ENCODE data around the gene AP1B1.

AP1B1 gene

GRCh38 chr22:29331658-29332300 is 56.6 kb downstream of the AP1B1 start:
- no peak for DNase-seq (ENCODE audit: low read depth)

DNA sequence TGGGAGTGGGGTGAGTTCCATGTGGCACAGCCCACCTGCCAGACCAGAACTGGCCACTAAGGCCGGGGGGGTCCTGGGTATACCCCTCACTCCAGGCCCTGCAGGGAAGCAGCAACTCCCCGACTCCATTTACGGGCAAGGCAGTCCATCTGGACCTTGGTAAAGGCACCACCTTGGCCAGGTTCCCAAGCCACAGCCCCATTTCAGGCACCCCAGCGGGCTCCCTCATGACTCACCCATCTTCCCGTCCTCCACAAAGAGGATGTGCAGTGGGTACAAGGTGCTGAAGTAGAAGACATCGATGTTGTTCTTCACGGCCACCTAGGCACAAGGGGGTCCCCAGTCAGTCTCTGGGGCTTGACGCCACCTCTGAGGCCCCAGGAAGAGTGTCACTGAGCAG is 57.2 kb downstream of the AP1B1 start:
- DNase-seq (ENCODE audit: low read depth) = no peak

GRCh38 chr22:29330753-29331152 is 57.6 kb downstream of the AP1B1 start:
- no peak for DNase-seq (ENCODE audit: low read depth)

DNA sequence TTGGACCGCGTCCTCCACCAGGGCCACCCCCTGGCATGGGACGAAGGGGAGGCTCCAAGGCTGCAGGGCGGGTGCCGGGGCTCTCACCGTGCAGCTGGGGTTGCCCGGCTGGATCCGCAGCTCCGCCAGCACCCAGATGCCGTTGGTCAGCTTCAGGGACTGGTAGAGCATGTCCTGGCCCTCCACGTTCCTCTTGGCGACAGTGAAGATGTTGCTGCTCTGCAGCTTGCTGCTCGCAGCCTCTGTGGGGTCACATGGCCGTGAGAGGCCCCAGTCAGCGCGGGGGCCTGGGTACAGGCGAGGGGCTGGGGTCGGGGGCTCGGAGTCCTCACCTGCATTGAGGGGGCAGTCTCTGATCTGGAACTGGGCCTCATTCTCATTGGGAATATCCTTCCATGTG is 58.1 kb downstream of the AP1B1 start:
- DNase-seq (ENCODE audit: low read depth) = no peak

DNA sequence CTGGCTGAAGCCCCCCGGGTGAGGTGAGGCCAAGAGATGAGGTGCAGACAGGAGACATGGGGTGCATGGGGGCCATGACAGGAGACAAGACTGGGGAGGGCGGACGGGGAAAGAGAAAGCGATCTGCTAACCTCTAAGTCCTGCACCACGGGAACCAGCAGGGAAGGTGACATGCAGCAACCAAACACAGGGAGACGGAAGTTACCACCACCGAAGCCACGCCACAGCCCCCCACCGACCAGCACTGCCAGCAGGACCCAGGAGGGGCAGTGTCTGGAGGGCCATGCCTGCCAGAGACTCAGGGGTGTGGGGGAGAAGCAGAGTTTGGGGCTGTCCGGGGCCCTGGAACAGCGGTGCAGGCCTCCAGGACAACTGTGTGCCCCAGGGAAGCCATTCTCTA is 58.8 kb downstream of the AP1B1 start:
- DNase-seq (ENCODE audit: low read depth) = no peak

- no peak for DNase-seq (ENCODE audit: low read depth)
These were observed 59.5 kb downstream of the AP1B1 start for GRCh38 chr22:29328566-29329500.

GRCh38 chr22:29328055-29328454 is 60.3 kb downstream of the AP1B1 start:
- no peak for DNase-seq (ENCODE audit: low read depth)

- no peak for DNase-seq (ENCODE audit: low read depth)
These were observed 61.1 kb downstream of the AP1B1 start for GRCh38 chr22:29327089-29327764.

- DNase-seq (ENCODE audit: low read depth) = no peak
These were observed 61.9 kb downstream of the AP1B1 start for GRCh38 chr22:29326481-29326880.

DNA sequence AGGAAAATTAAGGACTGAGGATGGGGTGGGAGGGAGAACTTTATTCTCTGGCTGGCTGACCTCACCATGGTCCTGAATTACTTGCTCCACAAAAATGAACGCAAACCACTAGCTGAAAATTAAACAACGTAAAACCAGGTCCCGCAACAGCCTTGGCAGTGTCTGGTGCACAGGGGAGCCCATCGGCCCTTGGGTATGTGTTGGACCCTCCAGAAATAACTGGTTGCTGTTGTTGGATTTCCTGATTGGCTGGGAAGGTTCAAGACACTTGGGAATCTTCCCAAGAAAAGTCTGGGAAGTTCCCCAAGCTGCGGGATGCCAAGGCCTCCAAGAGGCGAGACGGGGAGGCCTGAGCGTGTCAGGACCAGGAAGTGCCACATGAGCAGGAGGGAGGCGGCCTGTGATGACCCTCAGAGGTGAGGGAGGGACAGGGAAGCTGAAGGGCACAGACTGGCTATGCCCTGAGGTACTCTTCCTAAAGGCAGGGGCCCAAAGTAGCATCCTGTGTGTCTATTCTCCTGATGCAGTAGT is 62.5 kb downstream of the AP1B1 start:
- DNase-seq (ENCODE audit: low read depth) = no peak

DNA sequence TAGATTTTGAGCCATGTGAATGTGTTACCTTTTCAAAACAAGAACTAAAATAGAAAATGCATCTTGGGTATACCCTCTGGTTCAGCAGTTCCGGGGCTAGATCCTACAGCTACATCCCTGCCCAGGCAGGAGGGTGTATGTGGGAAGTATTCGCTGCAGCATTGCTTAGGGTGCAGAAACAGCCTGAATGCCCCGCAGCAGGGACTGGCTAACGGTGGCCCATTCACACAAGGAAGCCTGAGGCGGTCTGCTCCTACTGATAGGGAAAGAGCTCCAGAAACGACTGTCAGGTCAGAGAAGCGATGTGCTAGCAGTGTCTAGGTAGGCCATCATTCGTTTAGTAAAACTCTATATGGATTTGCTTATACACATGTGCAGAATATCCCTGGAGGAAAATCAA is 63.0 kb downstream of the AP1B1 start:
- no peak for DNase-seq (ENCODE audit: low read depth)

DNA sequence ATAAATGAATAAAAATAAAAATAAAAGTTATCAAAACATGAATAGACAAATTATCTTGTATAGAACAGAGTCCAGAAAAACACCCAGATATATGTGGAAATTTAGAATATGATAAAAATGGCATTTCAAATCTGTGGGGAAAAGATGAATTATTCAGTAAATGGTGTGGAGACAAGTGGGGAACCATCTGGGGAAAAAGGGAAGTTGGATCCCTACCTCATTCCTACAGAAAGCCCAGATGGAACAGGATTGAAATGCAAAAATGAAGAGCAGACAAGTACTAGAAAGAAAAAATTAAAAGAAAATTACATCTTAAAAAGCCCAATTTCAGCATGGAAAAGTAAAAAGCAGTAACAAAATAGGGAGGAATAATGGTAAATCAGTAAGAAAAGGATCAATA is 64.7 kb downstream of the AP1B1 start:
- no peak for DNase-seq (ENCODE audit: low read depth)

- DNase-seq (ENCODE audit: low read depth) = no peak
These were observed 67.8 kb downstream of the AP1B1 start for GRCh38 chr22:29320546-29320945.

GRCh38 chr22:29319072-29319471 is 69.3 kb downstream of the AP1B1 start:
- DNase-seq (ENCODE audit: low read depth) = no peak

DNA sequence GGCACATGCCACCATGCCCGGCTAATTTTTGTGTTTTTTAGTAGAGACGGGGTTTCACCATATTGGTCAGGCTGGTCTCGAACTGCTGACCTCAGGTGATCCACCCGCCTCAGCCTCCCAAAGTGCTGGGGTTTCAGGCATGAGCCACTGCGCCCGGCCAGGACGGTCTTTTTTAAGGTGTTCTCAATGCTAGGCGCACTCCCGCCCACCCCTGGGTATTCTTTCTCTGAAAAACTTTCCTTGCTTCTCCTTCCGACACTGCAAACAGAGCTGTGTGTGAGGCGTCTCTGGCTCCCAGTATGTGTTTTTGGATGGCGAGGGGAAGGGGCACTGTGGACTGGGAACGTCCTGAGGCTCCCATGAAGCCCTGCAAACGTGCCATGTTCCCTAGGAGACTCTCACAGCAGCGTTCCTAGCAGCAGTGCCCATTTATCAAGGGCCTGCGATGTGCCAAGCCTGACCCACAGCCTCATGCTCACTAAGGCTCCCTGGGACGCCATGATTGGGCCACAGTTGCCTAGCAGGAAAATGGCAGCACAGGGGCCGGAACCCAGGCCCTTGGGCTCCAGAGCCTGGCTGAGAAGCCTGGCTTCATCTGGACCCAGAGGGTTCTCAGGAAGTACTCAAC is 70.4 kb downstream of the AP1B1 start:
- DNase-seq (ENCODE audit: low read depth) = no peak

DNA sequence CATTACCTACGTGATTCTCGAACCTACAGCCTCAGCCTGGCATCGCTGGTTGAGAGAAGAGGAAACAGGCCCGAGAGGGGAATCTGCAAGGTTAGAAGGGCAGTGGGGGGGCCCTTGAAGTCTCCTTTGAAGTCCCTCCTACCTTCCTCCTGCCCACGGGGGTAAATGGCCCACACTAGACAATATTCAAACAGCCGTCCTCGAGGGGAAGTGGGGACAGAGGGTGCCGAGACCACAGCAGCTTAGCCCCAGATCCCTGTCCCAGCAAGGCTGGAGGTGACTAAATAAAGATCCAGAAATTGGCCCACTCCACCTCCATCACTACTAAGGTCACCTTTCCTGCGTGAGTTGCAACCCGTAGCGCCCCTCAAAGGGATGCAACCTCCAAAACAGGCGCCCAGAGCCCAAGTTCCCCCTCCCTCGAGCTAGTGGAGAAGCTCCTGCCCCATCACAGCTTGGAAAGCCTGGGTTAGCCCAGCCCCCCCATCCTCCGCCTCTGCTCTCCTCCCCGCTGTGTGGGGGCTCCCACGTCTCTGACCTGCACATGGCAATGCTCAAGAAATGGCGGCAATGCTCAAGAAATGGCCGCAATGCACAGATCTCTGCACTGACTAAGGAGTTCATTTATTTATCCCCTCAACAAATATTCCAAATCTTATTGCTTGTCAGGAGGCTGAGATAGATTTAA is 72.1 kb downstream of the AP1B1 start:
- no peak for DNase-seq (ENCODE audit: low read depth)

DNA sequence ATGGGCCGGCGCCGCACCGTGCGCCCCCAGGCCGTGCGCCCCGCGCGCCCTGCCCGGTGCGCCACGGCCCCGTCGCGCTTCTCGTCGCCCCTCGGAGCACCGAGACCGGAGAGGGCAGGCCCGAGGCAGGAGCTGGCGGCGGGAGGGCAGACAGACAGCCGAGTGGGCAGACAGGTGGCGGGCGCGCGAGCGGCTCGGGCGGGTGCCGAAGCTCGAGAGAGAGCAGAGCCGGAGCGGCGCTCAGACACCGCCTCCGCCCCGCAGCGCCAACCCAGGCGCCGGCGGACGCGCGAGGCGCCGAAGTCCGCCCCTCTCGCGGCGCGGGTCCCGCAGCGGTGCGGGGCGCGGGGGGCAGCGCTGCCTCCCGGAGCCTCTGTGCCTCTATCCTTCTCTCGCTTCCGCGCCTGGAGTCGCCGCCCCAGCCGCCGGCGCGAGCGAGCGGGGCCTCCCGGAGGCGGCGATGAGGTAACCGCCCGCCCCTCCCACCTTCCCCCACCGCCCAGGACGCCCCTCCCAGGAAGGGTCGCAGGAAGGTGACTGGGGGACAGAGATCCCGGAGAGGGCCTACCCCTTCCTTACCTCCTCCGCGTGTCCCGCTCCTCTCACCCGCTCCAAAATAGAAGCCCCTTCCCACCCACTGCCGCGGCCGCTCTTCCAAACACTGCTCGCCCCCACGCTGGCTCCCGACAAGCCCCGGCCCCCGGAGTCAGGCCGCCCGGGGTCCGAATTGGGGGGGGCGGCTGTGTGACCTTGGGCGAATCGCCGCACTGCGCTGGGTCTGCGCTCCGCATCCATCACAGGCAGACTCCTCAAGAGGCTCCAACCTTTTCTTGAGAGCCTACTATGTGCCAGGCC is 72.9 kb downstream of the AP1B1 start, which contains the start of gene RASL10A:
TSS of gene RASL10A (minus strand) at position 412 of the 855 bp plus-strand sequence. CDS start 451 bp downstream, outside the sequence.
- DNase-seq (ENCODE audit: low read depth) = no peak

- DNase-seq (ENCODE audit: low read depth) = no peak
These were observed 73.7 kb downstream of the AP1B1 start for GRCh38 chr22:29314537-29315285.

DNA sequence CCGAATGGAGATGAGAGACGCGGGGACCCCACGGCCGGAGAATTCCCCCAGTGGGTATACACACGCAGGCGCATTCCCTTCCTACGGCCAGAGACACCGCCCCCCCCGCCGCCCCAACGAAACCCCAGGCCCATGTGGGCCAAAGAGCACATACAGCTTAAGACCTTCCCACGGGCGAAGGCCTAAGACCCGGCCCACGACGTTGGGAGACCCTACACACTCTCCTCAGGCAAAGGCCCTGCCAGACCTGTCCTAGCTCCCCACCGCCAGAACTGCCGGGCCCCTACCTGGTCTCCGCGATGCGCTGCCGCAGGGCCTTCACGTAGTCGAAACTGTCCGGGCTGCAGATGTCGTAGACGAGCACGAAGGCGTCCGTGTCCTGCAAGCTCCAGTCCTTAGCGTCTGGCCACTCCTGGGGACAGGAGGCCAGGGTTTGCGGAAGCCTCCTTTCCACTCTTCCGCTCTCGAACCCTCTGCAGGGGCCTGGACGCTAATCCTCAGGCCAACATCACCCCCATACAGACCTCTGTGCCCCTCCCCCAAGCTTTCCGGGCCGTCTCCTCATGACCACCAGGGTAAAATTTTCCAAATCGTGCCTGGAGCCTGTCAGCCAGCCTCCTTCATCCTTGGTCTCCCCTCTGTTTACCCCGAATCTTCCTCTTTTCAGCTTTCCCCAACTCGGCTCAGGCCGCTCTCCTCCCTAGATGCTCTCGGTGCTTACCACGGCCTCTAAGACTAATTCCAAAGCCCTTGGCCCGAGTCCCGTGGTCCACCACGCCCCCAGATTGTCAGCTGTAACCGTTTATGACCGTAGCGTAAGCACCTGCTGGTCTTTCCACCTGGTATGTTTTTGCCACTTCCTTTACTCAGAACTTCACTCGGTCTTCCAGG is 74.5 kb downstream of the AP1B1 start:
- no peak for DNase-seq (ENCODE audit: low read depth)
